ENCODE measurements around the gene ADAMTS8. TPM values are rescaled to one million over a fixed set of nuclear protein-coding genes. Genes with fewer than 3 reads are reported as not detected.
A peak's percentile ranks its signal among the peaks of the same experiment; 100 is the strongest.
"Not testable (repeated sequence)": the region's sequence is repeated elsewhere in the genome, so short reads cannot be mapped to it uniquely, and the experiment has no call there.

ADAMTS8 gene
- total RNA-seq, 1 donor from 2014 or later = 0.57 TPM

- intact Hi-C loops (cut with DNase I) = no loop called here
- ATAC-seq (peak; percentile 84), DNase-seq (ENCODE audit: missing footprints) (peak; percentile 93)
Observed at GRCh38 chr11:130448416-130449309, 20.3 kb upstream of the ADAMTS8 start, which contains the start of gene ADAMTS15. ADAMTS15 (plus strand) TSS chr11:130448645; CDS start chr11:130448974, 329 bp downstream.

GRCh38 chr11:130448039-130448415 is 19.6 kb upstream of the ADAMTS8 start:
- intact Hi-C loops (cut with DNase I) = no loop called here
- DNase-seq (ENCODE audit: missing footprints) = no peak
- ATAC-seq = no peak

DNA sequence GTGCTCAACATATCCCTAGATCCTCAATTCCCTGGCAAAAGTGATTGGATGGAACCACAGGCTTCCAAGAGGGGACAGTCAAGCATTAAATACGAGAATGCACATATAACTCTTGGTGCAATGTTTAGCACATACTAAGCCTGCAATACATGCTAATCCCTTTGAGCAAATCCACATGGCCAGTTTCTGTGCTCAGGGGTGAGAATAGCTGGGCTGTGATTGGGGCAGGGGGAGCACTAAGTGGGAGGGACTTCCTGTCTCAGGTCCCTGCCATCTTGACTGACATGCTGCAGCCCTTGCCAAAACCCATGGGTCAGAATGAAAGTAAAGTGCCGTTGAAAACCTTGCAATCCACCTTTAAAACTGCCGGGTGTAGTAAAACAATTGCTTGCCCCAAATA is 17.4 kb upstream of the ADAMTS8 start:
- DNase-seq (ENCODE audit: missing footprints) = no peak
- intact Hi-C loops (cut with DNase I) = no loop called here
- no peak for ATAC-seq

GRCh38 chr11:130442737-130443136 is 14.3 kb upstream of the ADAMTS8 start:
- no peak for ATAC-seq
- no peak for DNase-seq (ENCODE audit: missing footprints)
- intact Hi-C loops (cut with DNase I) = no loop called here

DNA sequence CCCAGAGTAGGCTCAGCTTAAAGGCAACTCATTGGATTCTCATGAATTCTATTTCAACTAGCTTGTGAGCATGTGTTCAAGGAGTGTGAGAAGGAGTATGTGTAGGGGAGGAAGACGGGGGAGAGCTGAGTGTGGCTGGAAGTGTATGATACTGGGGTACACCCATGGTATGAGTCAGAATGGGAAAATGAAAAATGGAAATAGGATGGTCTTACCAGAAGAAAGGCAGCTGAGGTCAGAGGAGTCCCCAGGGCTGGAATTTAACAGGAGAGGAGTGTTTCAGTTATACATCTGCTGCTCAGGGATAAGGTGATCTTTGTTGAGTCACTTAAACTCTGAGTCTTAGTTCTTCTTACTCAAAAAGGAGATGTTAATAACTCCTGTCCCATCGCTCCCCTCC is 13.3 kb upstream of the ADAMTS8 start:
- DNase-seq (ENCODE audit: missing footprints) (no peak), ATAC-seq (no peak)
- intact Hi-C loops (cut with DNase I) = no loop called here

GRCh38 chr11:130439876-130440275 is 11.5 kb upstream of the ADAMTS8 start:
- ATAC-seq (no peak), DNase-seq (ENCODE audit: missing footprints) (no peak)
- intact Hi-C loops (cut with DNase I) = no loop called here

DNA sequence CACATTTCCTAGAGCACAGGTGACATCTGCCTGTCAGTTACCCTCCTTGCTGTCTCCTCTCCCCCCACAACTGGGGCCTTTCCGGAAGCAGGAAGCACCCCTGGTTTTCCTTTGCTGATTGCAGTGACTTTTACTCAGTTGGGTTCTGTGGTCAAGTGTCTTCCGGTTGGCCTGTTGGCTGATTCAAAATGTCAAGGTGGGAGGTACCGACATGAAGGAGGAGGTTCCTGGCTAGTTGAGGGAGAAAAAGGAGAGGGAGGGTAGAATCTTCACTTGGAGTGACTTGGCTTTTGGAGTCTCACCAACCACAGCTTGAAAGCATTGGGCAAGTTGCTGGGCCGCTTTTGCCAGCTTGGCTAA is 10.7 kb upstream of the ADAMTS8 start:
- intact Hi-C loops (cut with DNase I) = no loop called here
- no peak for ATAC-seq
- DNase-seq (ENCODE audit: missing footprints) = no peak

DNA sequence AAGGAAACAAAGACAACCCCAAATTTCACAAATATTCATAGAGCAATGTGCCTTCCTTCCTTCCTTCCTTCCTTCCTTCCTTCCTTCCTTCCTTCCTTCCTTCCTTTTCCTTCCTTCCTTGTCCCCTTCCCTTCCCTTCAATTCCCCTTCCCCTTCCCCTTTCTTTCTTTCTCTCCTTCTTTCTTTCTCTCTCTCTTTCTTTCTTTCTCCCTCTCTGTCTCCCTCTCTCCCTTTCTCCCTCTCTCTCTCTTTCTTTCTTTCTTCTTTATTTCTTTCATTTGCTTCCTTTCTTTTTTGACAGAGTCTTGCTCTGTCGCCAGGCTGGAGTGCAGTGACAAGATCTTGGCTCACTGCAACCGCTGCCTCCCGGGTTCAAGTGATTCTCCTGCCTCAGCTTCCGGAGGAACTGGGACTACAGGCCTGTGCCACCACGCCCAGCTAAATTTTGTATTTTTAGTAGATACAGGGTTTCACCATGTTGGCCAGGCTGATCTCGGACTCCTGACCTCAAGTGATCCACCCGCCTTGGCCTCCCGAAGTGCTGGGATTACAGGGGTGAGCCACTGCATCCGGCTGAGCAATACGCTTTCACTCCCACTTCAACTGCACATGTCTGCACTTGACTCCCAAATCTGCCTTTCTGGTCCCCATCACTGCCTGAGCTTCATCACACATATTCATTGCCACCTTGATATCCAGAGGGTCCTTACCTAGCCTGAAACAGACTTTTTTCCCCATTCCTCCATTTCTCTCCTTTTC is 10.2 kb upstream of the ADAMTS8 start:
- ATAC-seq; intact Hi-C loops (cut with DNase I): not testable (repeated sequence)

DNA sequence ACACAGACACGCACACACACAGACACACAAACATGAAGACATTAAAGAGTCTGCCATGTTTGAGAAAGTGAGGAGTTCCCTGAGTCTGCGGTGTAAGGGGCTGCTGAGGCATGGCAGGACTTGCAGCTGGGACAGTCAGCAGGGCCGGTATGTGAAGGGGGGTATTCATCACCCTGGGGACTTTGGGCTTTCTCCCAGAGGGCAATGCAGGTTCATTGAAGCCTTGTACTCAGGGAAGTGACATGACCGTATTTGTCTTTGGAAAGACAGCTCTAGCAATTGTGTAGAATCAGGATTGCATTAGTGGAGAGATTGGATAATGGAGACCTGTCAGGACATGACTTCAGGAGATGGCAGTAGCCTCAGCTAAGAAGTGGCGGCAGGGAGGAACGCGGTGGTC is 9.4 kb upstream of the ADAMTS8 start:
- DNase-seq (ENCODE audit: missing footprints) (no peak), ATAC-seq (no peak)
- intact Hi-C loops (cut with DNase I) = no loop called here

More for the DNA sequence above, 10.2 kb upstream of the ADAMTS8 start:
- DNase-seq (ENCODE audit: missing footprints) = not testable (repeated sequence)

GRCh38 chr11:130436171-130436570 is 7.8 kb upstream of the ADAMTS8 start:
- ATAC-seq (no peak), DNase-seq (ENCODE audit: missing footprints) (no peak)
- intact Hi-C loops (cut with DNase I) = no loop called here

GRCh38 chr11:130435671-130436070 is 7.3 kb upstream of the ADAMTS8 start:
- intact Hi-C loops (cut with DNase I) = loop anchor here (2.0 kb wide), 1 partner anchor 223 kb away; no protein-coding TSS in a partner anchor
- no peak for ATAC-seq
- DNase-seq (ENCODE audit: missing footprints) = no peak

DNA sequence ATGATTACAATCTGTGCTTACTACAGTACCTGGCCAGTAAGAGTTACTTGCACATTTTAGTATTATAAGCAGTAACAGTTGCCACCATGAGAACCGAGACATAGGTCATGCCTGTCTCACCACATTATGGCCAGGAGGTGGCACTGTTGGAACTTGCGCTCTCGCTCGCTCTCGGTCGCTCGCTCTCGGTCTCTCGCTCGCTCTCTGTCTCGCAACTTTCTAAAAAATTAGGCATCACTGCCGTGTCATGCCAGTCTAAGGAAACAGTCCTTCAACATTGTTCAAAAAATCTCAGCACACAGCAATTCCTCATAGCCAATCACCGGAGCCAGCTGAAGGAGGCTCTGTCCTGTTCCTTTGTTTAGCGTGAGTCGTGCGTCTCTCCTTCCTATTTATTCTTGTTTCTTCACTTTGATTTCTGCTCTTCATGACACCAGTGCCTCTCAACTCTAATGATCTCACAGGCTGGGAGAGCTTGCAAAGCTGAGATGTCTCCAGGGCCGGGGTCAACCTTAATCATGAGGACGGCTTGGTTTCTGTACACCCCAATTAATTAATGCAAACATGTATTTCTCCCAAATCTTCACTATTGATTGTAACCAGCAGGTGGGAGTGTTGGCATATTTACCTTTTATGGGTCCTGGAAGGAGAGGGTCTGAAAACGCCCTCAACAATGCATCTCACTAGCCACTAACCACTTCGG is 6.3 kb upstream of the ADAMTS8 start:
- peak; percentile 76 for DNase-seq (ENCODE audit: missing footprints)
- ATAC-seq = peak; percentile 90
- intact Hi-C loops (cut with DNase I) = loop anchor here (1.0 to 2.0 kb wide), 3 partner anchors 222 to 460 kb away; no protein-coding TSS in a partner anchor

DNA sequence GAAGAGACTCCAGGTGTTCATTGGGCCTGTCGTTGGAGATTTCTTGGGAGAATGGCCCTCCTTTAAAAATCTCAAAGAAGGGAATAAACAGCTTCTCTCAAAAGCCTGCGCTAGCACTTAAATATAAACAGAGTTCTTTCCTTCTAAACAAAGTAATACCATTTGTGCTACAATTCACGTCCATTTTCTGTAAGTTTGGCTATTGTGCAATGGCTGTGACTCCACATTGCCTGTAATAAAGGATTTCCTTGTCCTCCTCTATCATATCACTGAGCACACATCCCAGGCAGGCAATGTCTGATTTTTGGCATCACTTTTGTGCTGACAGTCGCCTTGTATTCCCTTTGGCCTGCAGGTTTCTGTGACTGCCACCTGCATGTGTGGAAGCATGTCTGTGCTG is 4.9 kb upstream of the ADAMTS8 start:
- no peak for DNase-seq (ENCODE audit: missing footprints)
- no peak for ATAC-seq
- intact Hi-C loops (cut with DNase I) = no loop called here

- intact Hi-C loops (cut with DNase I) = no loop called here
- ATAC-seq (no peak), DNase-seq (ENCODE audit: missing footprints) (no peak)
Observed at GRCh38 chr11:130431801-130432200, 3.4 kb upstream of the ADAMTS8 start.

- ATAC-seq (peak; percentile 50), DNase-seq (ENCODE audit: missing footprints) (peak; percentile 72)
- intact Hi-C loops (cut with DNase I) = no loop called here
Observed at GRCh38 chr11:130431331-130431773, 2.9 kb upstream of the ADAMTS8 start.

GRCh38 chr11:130429983-130430382 is 1.6 kb upstream of the ADAMTS8 start:
- ATAC-seq (no peak), DNase-seq (ENCODE audit: missing footprints) (no peak)
- intact Hi-C loops (cut with DNase I) = no loop called here

GRCh38 chr11:130429120-130429681 is 792 bp upstream of the ADAMTS8 start:
- intact Hi-C loops (cut with DNase I) = no loop called here
- DNase-seq (ENCODE audit: missing footprints) (no peak), ATAC-seq (no peak)

DNA sequence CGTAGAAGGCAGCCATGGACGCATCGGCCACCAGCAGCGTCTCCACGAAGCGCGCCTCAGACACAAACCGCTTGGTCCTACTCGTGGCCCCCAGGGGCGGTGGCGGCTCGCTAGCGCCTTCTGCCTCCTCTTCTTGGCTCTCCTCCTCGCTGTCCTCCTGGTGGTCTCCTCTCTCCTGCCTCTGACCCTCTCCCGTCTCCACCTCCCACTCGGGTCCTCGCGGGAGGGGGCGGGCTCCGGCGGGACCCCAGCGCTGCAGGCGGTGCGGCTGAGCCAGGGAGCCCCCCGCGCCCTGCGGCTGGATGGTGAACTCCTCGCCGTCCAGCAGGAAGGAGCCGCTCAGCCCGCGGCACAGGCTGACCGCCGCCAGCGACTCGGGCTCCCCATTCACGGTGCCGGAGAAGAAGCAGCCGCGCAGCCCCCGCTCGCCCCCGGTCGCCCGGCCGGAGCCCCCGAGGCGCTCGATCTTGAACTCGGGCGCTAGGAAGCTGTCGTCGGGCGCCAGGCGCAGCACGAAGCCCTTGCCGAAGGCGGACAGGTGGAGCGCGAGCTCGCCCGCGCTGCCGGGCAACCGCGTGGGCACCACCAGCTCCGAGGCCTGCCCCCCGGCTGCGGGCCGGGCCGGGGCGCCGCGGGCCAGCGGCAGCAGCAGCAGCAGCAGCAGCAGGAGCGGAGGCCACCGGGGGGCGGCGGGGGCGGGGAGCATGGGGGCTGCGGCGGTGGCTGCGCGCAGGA is 661 bp downstream of the ADAMTS8 start:
- peak; percentile 62 for DNase-seq (ENCODE audit: missing footprints)
- ATAC-seq = no peak
- intact Hi-C loops (cut with DNase I) = no loop called here
